CD4-positive, alpha-beta T cell treated with Interleukin-1 beta for 1 hour (primary cell): Measurements from ENCODE around the gene CASQ2.

ENCODE experiments used
- DNase-seq, 2 donors: peaks; one replicate each; pipeline ENCODE4 v3.0.0-alpha.2; 2020 to 2022

The CASQ2 gene

DNA sequence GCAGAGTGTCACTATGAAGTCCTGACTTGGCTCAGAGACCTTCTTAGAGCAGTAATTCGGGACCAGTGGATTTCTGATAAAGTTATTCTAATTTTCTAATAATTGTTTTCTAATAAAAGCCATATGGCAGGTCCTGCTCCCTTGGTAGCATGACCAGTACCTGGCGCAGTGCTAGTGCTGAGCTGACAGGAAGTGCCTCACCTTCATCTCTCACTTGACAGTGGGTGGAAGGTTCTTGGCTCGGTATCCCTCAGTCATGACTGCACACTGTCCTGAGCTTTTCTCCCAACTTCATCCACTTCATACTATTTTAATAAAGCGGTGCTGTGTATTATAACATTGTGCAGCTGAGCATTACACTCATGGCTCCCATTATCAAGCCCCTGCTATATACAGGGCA lies 112.6 kb downstream of the CASQ2 start:
- DNase-seq, result no peak

DNA sequence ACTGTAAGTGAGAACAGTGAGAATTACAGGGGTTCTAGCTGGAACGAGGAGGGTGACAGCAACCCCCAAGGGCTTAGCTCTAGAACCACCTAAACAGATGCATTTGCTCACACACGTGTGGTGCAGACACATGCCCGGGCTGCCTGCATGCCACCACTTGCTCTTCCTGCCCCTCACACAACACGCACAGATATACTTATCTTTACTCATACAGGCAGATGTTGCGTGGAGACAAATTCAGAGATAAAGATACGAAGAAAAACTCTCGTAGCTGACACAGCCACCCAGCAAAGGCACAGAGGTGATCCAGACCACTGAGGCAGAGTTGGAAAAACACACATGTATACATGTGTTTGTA lies 113.2 kb downstream of the CASQ2 start:
- no peak for DNase-seq

DNA sequence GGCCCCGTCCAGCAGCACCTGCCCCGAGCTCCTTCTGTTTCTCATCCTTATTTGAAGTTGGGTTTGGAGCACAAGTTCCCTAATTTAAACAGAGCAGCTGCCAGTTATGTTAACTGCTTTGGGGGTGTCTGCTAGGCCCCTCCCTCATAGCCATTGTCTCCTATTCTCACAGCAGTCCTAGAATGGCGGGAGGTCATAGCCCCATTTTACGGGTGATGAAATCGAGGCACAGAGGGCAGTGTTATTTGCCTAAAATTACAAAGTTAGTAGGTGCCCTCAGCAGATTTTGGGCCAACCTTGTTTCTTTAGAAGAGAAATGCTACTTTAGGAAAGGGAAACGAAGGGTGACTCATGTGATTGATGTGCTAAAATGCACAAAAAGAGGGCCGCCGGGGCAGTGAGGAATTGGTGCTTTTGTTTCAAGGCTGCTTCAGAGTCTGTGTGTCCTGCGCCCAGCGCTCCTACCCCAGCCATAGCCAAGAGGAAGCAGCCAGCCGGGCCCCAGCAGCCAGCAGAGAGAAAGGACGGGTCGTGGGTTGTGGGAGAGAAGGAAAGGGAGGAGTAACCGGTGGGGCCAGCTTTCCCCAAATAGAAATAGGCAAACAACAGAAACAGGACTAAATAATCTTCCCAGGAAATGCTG lies 113.7 kb downstream of the CASQ2 start:
- DNase-seq, result no peak

DNA sequence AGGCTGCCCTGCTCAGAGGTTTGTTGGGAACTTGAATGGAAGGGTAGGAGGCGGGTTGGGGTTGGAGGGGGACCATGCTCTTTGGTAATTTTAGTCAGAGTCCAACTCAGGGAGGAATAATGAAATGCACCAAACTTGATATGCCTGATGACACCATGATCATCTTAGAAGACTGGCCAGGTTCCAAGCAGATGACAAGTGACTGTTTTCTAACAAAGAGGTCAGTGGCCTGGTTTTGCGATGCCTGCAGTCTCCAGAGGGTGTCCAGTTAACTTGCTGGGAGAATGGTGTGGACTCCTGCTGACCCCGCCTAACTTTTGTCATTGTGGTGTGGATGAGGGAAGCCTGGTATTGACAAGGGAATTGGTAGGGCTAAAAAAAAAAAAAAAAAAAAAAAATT lies 114.4 kb downstream of the CASQ2 start:
- no peak for DNase-seq

DNA sequence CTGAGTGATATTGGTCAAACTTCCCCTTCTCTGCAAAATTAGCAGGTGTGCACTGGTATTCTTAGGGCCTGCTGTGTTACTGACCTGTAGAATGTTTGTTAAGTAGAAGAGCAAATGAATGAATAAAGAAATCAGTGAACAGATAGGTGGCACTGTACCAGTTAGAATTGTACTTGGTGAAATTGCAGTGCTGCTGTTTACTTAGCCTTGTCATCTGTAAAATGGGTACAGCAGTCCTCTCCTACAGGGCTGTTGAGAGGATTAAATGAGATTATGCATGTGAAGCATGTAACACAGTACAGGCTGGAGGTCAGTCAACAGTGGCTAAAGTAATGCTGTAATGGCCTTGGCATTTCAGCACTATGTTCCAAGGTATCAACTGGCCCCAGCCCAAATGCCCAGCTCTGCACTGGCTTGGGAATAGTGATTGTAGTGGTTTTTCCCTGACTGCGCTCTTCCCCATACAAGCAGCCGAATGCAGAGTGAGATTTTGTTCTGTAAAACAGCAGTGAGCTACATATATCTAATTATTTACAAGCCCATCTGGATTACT lies 116.2 kb downstream of the CASQ2 start:
- DNase-seq, result no peak

DNA sequence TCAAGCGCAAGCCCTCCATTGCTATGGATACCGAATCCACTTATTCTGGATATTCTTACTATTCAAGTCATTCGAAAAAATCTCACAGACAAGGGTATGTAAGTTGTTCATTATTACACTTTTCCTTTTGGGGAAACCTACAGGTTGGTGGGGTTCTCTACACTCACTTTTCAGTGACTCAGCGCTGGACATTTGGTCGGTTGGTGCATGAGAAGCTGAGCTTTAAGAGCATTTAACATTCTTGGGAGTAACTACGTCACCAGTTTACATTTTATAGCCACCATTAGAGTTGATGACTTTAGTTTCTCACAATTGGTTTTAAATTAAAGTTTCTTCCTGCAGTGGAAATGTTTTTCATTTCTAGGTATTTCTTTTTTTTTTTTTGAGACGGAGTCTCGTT lies 117.1 kb downstream of the CASQ2 start:
- DNase-seq, result no peak

DNA sequence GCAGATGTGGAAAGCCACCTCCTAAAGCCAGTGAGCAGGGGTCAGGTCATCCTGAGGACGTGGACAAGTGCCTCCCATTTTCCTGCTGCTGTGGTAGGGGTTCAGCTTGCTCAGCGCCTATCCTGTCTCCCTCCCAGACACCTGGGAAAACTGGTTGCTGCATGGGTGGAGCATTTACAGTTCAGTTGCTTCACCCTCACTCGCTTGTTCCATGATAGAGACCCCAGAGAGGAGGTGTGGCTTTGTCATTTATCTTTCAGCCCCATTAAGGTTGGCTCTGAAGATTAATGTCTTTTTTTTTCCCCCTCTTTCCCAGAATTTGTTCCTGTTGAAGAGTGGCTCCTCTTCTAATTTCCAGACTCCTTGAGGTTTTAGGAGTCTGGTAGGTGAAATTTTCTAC lies 117.6 kb downstream of the CASQ2 start:
- no peak for DNase-seq
